Measurements from ENCODE around the gene WDR44.
A peak's percentile ranks its signal among the peaks of the same experiment; 100 is the strongest.
"Not testable (repeated sequence)": the region's sequence is repeated elsewhere in the genome, so short reads cannot be mapped to it uniquely, and the experiment has no call there.

The WDR44 gene

DNA sequence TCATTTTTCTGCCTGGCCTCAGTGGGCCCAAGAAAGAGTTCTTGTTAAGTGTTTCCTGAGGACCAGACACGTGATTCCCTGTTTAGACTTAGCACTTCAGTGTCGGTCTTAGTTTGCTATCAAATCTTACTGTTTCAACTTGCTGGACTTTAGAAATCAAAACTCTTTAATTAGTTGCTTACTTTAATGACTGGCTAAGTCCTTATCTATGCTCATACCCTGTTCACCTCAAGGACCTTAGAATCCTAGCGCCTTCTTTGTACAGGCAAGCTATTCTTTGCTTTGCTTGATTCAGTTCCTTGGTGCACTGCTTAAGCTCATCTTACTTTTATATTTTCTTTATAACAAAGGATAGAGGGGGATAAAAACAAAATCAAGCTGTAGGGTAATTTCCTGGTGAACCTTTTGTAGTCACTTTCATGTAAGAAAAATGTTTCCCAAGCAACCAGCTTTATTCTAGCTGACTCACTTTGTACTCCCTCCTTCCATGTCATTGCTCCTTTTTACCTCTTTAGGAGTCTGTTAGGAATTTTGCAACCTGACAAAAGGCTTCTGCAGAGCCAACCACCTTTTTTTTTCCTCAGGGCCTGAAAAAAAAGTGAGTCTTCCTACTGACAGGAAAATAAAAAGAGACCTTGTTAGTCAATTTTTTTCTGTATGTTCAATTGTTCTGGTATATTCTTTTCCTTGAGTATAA is 14.7 kb downstream of the WDR44 start:
- no peak for DNase-seq

- DNase-seq, result no peak
These were observed 18.4 kb downstream of the WDR44 start for GRCh38 chrX:118364261-118364660.

DNA sequence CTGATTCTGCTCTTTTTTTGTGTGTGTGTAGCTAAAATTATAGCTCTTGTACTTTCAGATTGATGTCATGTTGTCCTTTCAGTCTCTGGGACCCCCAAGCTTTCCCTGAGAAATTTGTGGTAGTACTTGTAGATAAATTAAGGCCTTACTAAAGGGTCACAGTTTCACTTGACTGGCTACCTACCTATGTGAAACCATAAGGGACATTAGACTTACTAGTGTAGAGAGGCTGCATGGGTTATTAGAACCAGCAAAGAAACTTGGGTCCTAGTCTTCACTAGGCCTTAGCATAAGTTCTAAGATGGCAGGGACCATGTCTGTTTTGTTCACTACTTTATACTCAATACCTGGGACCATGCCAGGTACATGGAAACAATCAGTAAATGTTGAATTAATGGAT is 21.4 kb downstream of the WDR44 start:
- DNase-seq, result no peak

DNA sequence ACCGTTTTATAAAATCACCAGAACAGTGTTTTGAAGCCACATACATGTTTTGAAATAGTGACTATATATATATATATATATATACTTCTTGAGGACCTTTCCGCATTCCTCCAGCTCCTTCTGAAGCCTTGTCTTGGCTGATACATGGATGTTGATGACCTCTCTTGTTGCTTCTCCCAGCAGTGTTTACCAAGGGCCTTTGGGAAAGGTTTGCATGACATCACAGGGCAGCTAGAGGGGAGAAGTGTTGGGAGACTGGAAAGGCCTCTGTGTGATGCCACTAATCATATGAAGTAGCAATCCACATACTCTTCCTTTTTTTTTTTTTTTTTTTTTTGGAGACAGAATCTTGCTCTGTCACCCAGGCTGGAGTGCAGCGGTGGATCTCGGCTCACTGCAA is 22.5 kb downstream of the WDR44 start:
- DNase-seq, result no peak

DNA sequence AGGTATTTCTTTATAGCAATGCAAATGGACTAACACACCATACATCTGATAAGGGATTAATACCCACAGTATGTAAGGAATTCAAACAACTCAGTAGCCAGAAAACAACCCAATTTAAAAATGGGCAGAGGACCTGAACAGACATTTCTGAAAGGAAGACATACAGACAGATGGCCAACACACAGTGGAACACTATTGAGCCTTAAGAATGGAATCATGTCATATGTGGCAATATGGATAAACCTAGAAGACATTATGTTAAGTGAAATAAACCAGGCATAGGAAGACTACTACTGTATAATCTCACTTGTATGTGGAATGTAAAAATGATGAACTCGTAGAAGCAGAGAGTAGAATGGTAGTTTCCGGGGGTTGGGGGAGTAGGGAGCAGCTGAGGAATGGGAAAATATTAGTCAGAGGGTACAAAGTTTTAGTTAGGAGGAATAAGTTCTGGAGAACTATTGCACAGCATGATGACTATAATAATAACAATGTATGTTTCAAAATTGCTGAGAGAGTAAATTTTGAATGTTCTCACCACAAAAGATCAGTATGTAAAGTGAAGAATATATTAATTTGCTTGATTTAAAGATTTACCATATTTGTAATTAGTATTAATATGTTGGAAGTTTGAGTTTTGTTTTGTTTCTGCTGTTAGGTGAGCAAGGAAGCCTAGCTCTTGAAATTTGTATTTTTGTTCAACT is 25.2 kb downstream of the WDR44 start:
- no peak for DNase-seq

GRCh38 chrX:118373538-118373937 is 27.6 kb downstream of the WDR44 start:
- DNase-seq, result no peak

DNA sequence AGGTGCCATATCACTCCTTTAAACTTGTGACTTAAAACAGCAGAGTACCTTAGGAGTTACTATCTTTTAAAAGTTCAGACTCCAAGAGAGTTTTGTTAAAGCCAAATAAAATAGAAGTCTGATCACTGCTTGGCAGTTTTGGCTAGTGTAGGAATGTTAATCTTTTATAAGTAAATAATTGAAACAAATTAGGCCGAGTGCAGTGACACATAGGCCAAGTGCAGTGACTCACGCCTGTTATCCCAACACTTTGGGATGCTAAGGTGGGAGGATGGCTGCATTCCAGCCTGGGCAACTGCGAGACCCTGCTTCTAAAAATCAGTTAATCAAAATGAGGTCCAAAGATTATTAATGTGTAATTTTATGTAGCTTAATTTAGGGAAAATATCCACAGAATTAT is 37.2 kb downstream of the WDR44 start:
- DNase-seq, result no peak

GRCh38 chrX:118392716-118393115 is 46.8 kb downstream of the WDR44 start:
- DNase-seq, result no peak

GRCh38 chrX:118396113-118396512 is 50.2 kb downstream of the WDR44 start:
- no peak for DNase-seq

DNA sequence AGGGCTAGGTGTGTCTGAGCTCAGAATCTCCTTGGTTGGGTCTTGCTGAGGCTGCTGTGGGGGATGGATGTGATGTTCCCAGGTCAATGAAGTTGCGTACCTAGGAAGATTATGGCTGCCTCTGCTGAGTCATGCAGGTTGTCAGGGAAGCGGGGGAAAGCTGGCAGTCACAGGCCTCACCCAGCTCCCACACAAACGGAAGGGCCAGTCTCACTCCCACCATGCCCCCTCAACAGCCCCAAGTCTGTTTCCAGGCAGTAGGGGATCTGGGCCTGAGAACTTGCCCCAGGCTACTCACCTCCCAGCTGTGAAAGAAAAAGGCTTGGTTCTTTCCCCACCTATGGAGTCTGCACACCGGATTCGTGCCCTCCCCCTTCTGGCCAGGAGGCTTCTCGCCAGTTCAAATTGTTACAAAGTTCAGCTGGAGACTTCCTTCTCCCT is 72.9 kb downstream of the WDR44 start:
- no peak for DNase-seq

DNA sequence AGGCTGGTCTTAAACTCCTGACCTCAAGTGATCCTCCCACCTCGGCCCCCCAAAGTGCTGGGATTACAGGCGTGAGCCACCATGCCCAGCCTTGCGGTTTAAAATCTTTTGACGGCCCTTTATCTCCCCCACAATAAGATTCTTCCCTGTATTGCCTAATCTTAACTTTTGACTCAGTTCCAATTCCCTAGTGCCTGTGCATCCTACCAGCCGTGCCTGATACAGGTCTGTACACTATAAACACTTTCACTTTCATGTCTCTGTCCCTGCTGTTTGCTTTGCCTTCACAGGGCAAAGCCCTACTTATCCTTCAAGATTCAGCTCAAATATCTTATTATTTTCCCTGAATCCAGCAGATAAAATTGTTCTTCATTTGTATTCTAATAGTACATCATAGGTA is 74.6 kb downstream of the WDR44 start:
- peak; percentile 0 for DNase-seq

DNA sequence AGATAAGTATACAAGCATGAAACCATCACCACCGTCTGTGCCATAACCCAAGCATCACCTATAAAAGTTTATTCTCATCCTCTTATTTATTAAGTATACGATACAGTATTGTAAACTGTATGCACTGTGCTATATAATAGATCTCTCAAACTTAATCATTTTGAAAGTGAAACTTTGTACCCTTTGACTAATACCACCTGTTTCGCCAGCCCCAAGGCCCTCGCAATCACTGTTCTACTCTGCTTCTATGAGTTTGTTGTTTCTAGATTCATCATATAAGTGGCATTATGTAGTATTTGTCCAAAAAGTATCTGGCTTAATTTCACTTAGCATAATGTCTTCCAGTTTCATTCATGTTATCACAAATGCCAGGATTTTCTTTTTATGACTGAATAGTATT is 77.7 kb downstream of the WDR44 start:
- no peak for DNase-seq

- no peak for DNase-seq
These were observed 86.9 kb downstream of the WDR44 start for GRCh38 chrX:118432799-118433198.

GRCh38 chrX:118437283-118437682 is 91.4 kb downstream of the WDR44 start:
- no peak for DNase-seq

- no peak for DNase-seq
These were observed 102.4 kb downstream of the WDR44 start for GRCh38 chrX:118448273-118448783.

- DNase-seq, result no peak
These were observed 109.1 kb downstream of the WDR44 start for GRCh38 chrX:118455013-118455412.

DNA sequence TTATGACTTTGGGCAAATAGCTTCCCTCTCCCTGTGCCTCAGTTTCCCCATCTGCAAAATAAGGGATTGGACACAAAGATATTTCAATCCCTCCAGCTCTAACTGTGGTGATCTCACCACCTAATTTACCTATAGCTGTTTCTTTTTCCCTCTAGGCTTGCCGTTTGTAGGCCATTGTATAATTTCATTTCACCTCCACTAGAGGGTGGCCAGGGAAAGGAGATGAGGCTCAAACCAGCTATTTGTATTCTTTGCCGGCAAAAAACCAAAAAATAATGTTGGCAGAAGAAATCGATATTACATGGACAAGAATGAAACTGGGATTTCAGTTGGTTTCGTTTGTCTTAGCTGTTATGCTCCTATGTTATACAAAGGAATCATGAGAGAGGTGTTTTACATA is 113.6 kb downstream of the WDR44 start:
- peak; percentile 9 for DNase-seq

DNA sequence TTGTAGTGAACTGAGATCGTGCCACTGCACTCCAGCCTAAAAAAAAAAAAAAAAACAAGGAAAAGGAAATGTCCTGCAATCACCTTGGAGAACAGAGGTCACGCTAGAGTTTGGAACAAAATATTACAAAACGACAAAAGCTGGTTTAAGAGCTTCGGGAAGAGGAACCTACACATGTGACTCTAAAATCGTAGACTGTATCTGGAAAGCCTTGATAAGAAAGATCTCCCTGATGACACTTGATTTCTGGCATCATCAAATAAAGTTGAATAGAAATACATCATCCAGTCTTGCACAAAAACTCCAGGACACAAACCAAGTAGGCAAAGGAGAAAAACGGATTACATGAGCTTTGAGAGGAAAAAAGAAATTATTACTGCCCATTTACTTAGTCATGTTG is 118.6 kb downstream of the WDR44 start:
- DNase-seq, result no peak

DNA sequence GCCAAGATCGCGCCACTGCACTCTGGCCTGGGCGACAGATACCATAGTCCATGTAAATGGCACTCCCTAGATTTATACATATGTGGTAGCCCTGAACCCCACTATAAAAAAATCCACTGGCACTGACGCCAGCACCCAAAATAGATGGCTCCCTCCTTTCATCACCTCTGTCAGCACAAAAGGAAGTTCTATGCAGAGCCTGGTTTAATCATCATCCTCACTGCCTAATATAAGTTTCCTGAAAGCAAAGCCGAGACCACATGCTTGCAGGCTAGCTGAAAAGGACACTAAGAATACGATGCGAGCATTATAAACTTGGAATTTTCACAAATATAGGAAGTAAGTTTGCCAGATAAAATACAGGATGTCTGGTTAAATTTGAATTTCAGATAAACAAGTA is 122.2 kb downstream of the WDR44 start:
- no peak for DNase-seq

- not testable (repeated sequence) for DNase-seq
These were observed 124.9 kb downstream of the WDR44 start for GRCh38 chrX:118470721-118471347.

DNA sequence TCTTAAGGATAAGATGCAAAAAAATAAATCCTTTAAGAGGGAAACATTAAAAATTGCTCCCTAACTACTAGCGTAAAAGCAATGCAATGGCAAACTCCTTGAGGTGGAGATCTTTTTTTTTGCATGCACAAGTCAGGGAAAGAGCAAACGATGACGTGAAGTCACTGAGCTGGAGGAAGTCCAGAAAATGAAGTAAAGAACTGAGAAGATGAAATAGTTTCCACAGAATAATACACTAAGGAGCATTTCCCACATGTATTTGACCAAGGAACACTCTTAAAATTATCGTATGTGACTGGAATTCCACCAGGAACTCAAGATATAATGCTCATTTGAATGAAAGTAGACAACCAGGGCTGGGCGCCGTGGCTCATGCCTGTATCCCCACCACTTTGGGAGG is 128.7 kb downstream of the WDR44 start:
- DNase-seq, result no peak

GRCh38 chrX:118475903-118476302 is 130.0 kb downstream of the WDR44 start:
- DNase-seq, result no peak

DNA sequence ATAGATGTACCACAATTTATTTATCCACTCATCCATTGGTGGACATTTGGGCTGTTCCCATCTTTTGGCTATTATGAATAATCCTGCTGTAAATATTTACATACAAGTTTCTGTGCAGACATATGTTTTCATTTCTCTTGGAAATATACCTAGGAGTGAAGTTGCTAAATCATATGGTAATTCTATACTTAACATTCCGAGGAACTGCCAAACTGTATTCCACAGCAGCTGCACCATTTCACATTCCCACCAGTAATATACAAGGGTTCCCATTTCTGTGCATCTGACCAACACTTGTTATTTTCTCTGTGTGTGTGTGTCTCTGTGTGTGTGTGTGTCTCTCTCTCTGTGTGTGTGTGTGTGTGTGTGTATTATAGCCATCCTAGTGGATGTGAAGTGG is 134.3 kb downstream of the WDR44 start:
- no peak for DNase-seq

DNA sequence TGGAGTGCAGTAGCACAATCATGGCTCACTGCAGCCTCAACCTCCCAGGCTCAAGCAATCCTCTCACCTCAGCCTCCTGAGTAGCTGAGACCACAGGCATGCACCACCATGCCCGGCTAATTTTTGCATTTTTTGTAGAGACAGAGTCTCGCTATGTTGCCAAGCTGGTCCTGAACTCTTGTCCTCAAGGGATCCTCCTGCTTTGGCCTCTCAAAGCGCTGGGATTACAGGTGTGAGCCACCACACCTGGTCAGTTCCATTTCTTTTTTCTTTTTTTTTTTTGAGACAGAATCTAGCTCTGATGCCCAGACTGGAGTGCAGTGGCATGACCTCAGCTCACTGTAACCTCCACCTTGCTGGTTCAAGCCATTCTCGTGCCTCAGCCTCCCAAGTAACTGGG is 136.5 kb downstream of the WDR44 start:
- DNase-seq, result not testable (repeated sequence)

All from NCI-H2107 (cell line).